ENCODE results near the gene CES5A.

- TF ChIP-seq CTCF (IDR thresholded peaks at IDR 0.05; ENCODE audit: low read length) (no peak), EZH2 (IDR thresholded peaks at IDR 0.05; ENCODE audit: borderline replicate concordance, low read length) (no peak)
These were observed 36.1 kb downstream of the CES5A start for GRCh38 chr16:55839115-55839514.
